ENCODE measurements around the gene TSHZ2. TPM values are rescaled to one million over a fixed set of nuclear protein-coding genes. Genes with fewer than 3 reads are reported as not detected.

The TSHZ2 gene
- total RNA-seq, 5 donors from 2014 or later (not counting 1 experiment from before 2014, with no cell fraction given), result 20.2 to 42.9 (median 25.8) TPM

GRCh38 chr20:53343448-53343847 lies 371.3 kb downstream of the TSHZ2 start:
- ATAC-seq (replicated peaks in 1 of 4), result no peak
- WGBS (ENCODE audit: insufficient coverage), result 96% methylated on average over 4 of the region's 6 CpGs
- H3K27ac Mint-ChIP-seq, result no peak overlapping the region

GRCh38 chr20:53344891-53345290 lies 372.7 kb downstream of the TSHZ2 start:
- Mint-ChIP-seq H3K27me3 (peaks cover 0 to 6% of the 10 kb centered on the region in 2 donors), H3K36me3 (peaks cover 12% of the 10 kb centered on the region), H3K4me1 (peaks cover 0 to 14% (median 0%) of the 10 kb centered on the region in 3 donors), H3K9me3 (peaks cover under 1 to 3% (median 1%) of the 10 kb centered on the region in 3 donors), H3K4me3 (no peak overlapping the region), H3K27ac (no peak overlapping the region)
- Histone ChIP-seq H3K4me1 (ENCODE audit: control insufficient read depth in 1 of 2, extremely low read depth in 1 of 2, insufficient read depth in 2 of 2, low read length in 2 of 2) (no peaks in the 10 kb centered on the region), H3K27me3 (replicated peaks in 1 of 2; ENCODE audit: control insufficient read depth in 2 of 2, extremely low read depth in 1 of 2, insufficient read depth in 2 of 2, low read length in 1 of 2) (no peaks in the 10 kb centered on the region), H3K4me3 (ENCODE audit: control insufficient read depth in 1 of 2, extremely low read depth in 1 of 2, low read length in 1 of 2) (no peak overlapping the region), H3K36me3 (ENCODE audit: control insufficient read depth in 2 of 2, extremely low read depth in 1 of 2, insufficient read depth in 1 of 2, low read length in 1 of 2) (no peaks in the 10 kb centered on the region), H3K9me3 (no peaks in the 10 kb centered on the region), H3K27ac (ENCODE audit: low read length) (no peak overlapping the region)
- DNase-seq (no peak), ATAC-seq (replicated peaks in 1 of 4) (no peak)
- ChIA-PET CTCF (interaction anchor here in 1 of 2 donors (0.8 kb wide), 1 partner anchor 76 kb away, joined by 3 read pairs; no protein-coding TSS in a partner anchor), POLR2A (no interaction called here)
- WGBS (ENCODE audit: insufficient coverage), result no CpG with 5 or more reads among the region's 1 CpG

More at GRCh38 chr20:53343448-53343847, 371.3 kb downstream of the TSHZ2 start:
- Mint-ChIP-seq H3K36me3 (peaks cover 11% of the 10 kb centered on the region), H3K9me3 (peaks cover 0 to 3% (median 0%) of the 10 kb centered on the region in 3 donors), H3K4me1 (peaks cover 0 to 14% (median 0%) of the 10 kb centered on the region in 3 donors), H3K27me3 (peaks cover 0 to 6% of the 10 kb centered on the region in 2 donors), H3K4me3 (no peak overlapping the region)
- no peaks in the 10 kb centered on the region for H3K9me3 ChIP-seq
- H3K36me3 ChIP-seq (ENCODE audit: control insufficient read depth in 2 of 2, extremely low read depth in 1 of 2, insufficient read depth in 1 of 2, low read length in 1 of 2), result no peaks in the 10 kb centered on the region
- no peaks in the 10 kb centered on the region for H3K27me3 ChIP-seq (replicated peaks in 1 of 2; ENCODE audit: control insufficient read depth in 2 of 2, extremely low read depth in 1 of 2, insufficient read depth in 2 of 2, low read length in 1 of 2)
- ChIA-PET CTCF (no interaction called here), POLR2A (no interaction called here)
- H3K4me1 ChIP-seq (ENCODE audit: control insufficient read depth in 1 of 2, extremely low read depth in 1 of 2, insufficient read depth in 2 of 2, low read length in 2 of 2), result no peaks in the 10 kb centered on the region
- no peak overlapping the region for H3K4me3 ChIP-seq (ENCODE audit: control insufficient read depth in 1 of 2, extremely low read depth in 1 of 2, low read length in 1 of 2)
- DNase-seq, result no peak
- H3K27ac ChIP-seq (ENCODE audit: low read length), result no peak overlapping the region

GRCh38 chr20:53345536-53346334 lies 373.6 kb downstream of the TSHZ2 start:
- Histone ChIP-seq H3K4me1 (ENCODE audit: control insufficient read depth in 1 of 2, extremely low read depth in 1 of 2, insufficient read depth in 2 of 2, low read length in 2 of 2) (no peaks in the 10 kb centered on the region), H3K4me3 (ENCODE audit: control insufficient read depth in 1 of 2, extremely low read depth in 1 of 2, low read length in 1 of 2) (no peak overlapping the region), H3K27ac (ENCODE audit: low read length) (no peak overlapping the region), H3K9me3 (no peaks in the 10 kb centered on the region), H3K27me3 (replicated peaks in 1 of 2; ENCODE audit: control insufficient read depth in 2 of 2, extremely low read depth in 1 of 2, insufficient read depth in 2 of 2, low read length in 1 of 2) (no peaks in the 10 kb centered on the region), H3K36me3 (ENCODE audit: control insufficient read depth in 2 of 2, extremely low read depth in 1 of 2, insufficient read depth in 1 of 2, low read length in 1 of 2) (no peaks in the 10 kb centered on the region)
- peaks cover 0 to 14% (median 0%) of the 10 kb centered on the region in 3 donors for H3K4me1 Mint-ChIP-seq
- no peak for ATAC-seq (replicated peaks in 1 of 4)
- CTCF ChIA-PET, result interaction anchor here in 1 of 2 donors (0.8 kb wide), 1 partner anchor 75 kb away, joined by 3 read pairs; no protein-coding TSS in a partner anchor
- H3K27me3 Mint-ChIP-seq, result peaks cover 0 to 6% of the 10 kb centered on the region in 2 donors
- 90% methylated on average over 10 of the region's 18 CpGs for WGBS (ENCODE audit: insufficient coverage)
- no peak overlapping the region for H3K4me3 Mint-ChIP-seq
- no peak overlapping the region for H3K27ac Mint-ChIP-seq
- H3K9me3 Mint-ChIP-seq, result peaks cover 3 to 6% (median 3%) of the 10 kb centered on the region in 3 donors
- no peak for DNase-seq
- POLR2A ChIA-PET, result no interaction called here
- peaks cover 14% of the 10 kb centered on the region for H3K36me3 Mint-ChIP-seq

GRCh38 chr20:53346335-53346648 lies 374.1 kb downstream of the TSHZ2 start:
- peaks cover 0 to 14% (median 0%) of the 10 kb centered on the region in 3 donors for H3K4me1 Mint-ChIP-seq
- H3K27me3 Mint-ChIP-seq, result peaks cover 0 to 6% of the 10 kb centered on the region in 2 donors
- Histone ChIP-seq H3K9me3 (no peaks in the 10 kb centered on the region), H3K4me3 (ENCODE audit: control insufficient read depth in 1 of 2, extremely low read depth in 1 of 2, low read length in 1 of 2) (no peak overlapping the region), H3K36me3 (ENCODE audit: control insufficient read depth in 2 of 2, extremely low read depth in 1 of 2, insufficient read depth in 1 of 2, low read length in 1 of 2) (no peaks in the 10 kb centered on the region), H3K4me1 (ENCODE audit: control insufficient read depth in 1 of 2, extremely low read depth in 1 of 2, insufficient read depth in 2 of 2, low read length in 2 of 2) (no peaks in the 10 kb centered on the region), H3K27me3 (replicated peaks in 1 of 2; ENCODE audit: control insufficient read depth in 2 of 2, extremely low read depth in 1 of 2, insufficient read depth in 2 of 2, low read length in 1 of 2) (no peaks in the 10 kb centered on the region), H3K27ac (ENCODE audit: low read length) (no peak overlapping the region)
- H3K36me3 Mint-ChIP-seq, result peaks cover 14% of the 10 kb centered on the region
- ChIA-PET POLR2A (no interaction called here), CTCF (no interaction called here)
- 83% methylated on average over 11 of the region's 11 CpGs for WGBS (ENCODE audit: insufficient coverage)
- peaks cover 3 to 6% (median 3%) of the 10 kb centered on the region in 3 donors for H3K9me3 Mint-ChIP-seq
- ATAC-seq (replicated peaks in 1 of 4), result no peak
- H3K4me3 Mint-ChIP-seq, result no peak overlapping the region
- H3K27ac Mint-ChIP-seq, result no peak overlapping the region
- DNase-seq, result no peak

GRCh38 chr20:53349730-53350129 lies 377.6 kb downstream of the TSHZ2 start:
- DNase-seq, result no peak
- ATAC-seq (replicated peaks in 1 of 4), result no peak
- Histone ChIP-seq H3K36me3 (ENCODE audit: control insufficient read depth in 2 of 2, extremely low read depth in 1 of 2, insufficient read depth in 1 of 2, low read length in 1 of 2) (no peaks in the 10 kb centered on the region), H3K9me3 (no peaks in the 10 kb centered on the region), H3K27ac (ENCODE audit: low read length) (no peak overlapping the region), H3K27me3 (replicated peaks in 1 of 2; ENCODE audit: control insufficient read depth in 2 of 2, extremely low read depth in 1 of 2, insufficient read depth in 2 of 2, low read length in 1 of 2) (no peaks in the 10 kb centered on the region), H3K4me3 (ENCODE audit: control insufficient read depth in 1 of 2, extremely low read depth in 1 of 2, low read length in 1 of 2) (no peak overlapping the region), H3K4me1 (ENCODE audit: control insufficient read depth in 1 of 2, extremely low read depth in 1 of 2, insufficient read depth in 2 of 2, low read length in 2 of 2) (no peaks in the 10 kb centered on the region)
- H3K36me3 Mint-ChIP-seq, result peaks cover 30% of the 10 kb centered on the region
- peaks cover 6 to 20% (median 14%) of the 10 kb centered on the region in 3 donors for H3K9me3 Mint-ChIP-seq
- H3K4me1 Mint-ChIP-seq, result peaks cover 0 to 5% (median 0%) of the 10 kb centered on the region in 3 donors
- no peak overlapping the region for H3K4me3 Mint-ChIP-seq
- peaks cover 0 to 6% of the 10 kb centered on the region in 2 donors for H3K27me3 Mint-ChIP-seq
- H3K27ac Mint-ChIP-seq, result no peak overlapping the region
- POLR2A ChIA-PET, result interaction anchor here in 1 of 2 donors (0.6 kb wide), 1 partner anchor 21 kb away, joined by 3 read pairs; no protein-coding TSS in a partner anchor
- WGBS (ENCODE audit: insufficient coverage), result no CpG with 5 or more reads among the region's 2 CpGs
- CTCF ChIA-PET, result interaction anchor here in 1 of 2 donors (0.5 kb wide), 1 partner anchor 55 kb away, joined by 3 read pairs; no protein-coding TSS in a partner anchor

GRCh38 chr20:53352727-53353440 lies 380.7 kb downstream of the TSHZ2 start:
- POLR2A ChIA-PET, result no interaction called here
- H3K27me3 Mint-ChIP-seq, result no peaks in the 10 kb centered on the region
- no peak for ATAC-seq (replicated peaks in 1 of 4)
- Histone ChIP-seq H3K36me3 (ENCODE audit: control insufficient read depth in 2 of 2, extremely low read depth in 1 of 2, insufficient read depth in 1 of 2, low read length in 1 of 2) (no peaks in the 10 kb centered on the region), H3K9me3 (no peaks in the 10 kb centered on the region), H3K4me1 (ENCODE audit: control insufficient read depth in 1 of 2, extremely low read depth in 1 of 2, insufficient read depth in 2 of 2, low read length in 2 of 2) (no peaks in the 10 kb centered on the region), H3K4me3 (ENCODE audit: control insufficient read depth in 1 of 2, extremely low read depth in 1 of 2, low read length in 1 of 2) (no peak overlapping the region), H3K27me3 (replicated peaks in 1 of 2; ENCODE audit: control insufficient read depth in 2 of 2, extremely low read depth in 1 of 2, insufficient read depth in 2 of 2, low read length in 1 of 2) (no peaks in the 10 kb centered on the region), H3K27ac (ENCODE audit: low read length) (no peak overlapping the region)
- no peak overlapping the region for H3K4me3 Mint-ChIP-seq
- H3K9me3 Mint-ChIP-seq, result peaks cover 11 to 35% (median 24%) of the 10 kb centered on the region in 3 donors
- CTCF ChIA-PET, result no interaction called here
- DNase-seq, result no peak
- H3K4me1 Mint-ChIP-seq, result no peaks in the 10 kb centered on the region
- 100% methylated on average over 1 of the region's 6 CpGs for WGBS (ENCODE audit: insufficient coverage)
- no peak overlapping the region for H3K27ac Mint-ChIP-seq
- H3K36me3 Mint-ChIP-seq, result peaks cover 33% of the 10 kb centered on the region

All from T-cell (primary cell).